Trophoblast cell (in vitro differentiated cells and primary cell): ENCODE results near the gene CNTN4.

Experiments used
- DNase-seq, 2 donors: peaks; one replicate each; pipeline ENCODE4 v3.0.0-alpha.2; 2016
- H2AFZ ChIP-seq: 2 replicates; pipeline ENCODE4 v1.6.1; 2013; ENCODE audit warnings: low read length, moderate library complexity, mild to moderate bottlenecking; ENCODE audit not compliant: insufficient read depth, poor library complexity
- H2AK5ac ChIP-seq: 2 replicates; pipeline ENCODE4 v1.6.1; 2013; ENCODE audit warnings: mild to moderate bottlenecking, low read length
- H2BK120ac ChIP-seq: 2 replicates; pipeline ENCODE4 v1.6.1; 2013; ENCODE audit warnings: low read length, mild to moderate bottlenecking, moderate library complexity; ENCODE audit not compliant: insufficient read depth, poor library complexity
- H2BK12ac ChIP-seq: 2 replicates; pipeline ENCODE4 v1.6.1; 2013; ENCODE audit warnings: mild to moderate bottlenecking, low read length, moderate library complexity
- H2BK5ac ChIP-seq: 2 replicates; pipeline ENCODE4 v1.6.1; 2013; ENCODE audit warnings: low read length, low read depth, moderate library complexity, mild to moderate bottlenecking; ENCODE audit not compliant: poor library complexity
- H3K14ac ChIP-seq: 2 replicates; pipeline ENCODE4 v1.6.1; 2013; ENCODE audit warnings: mild to moderate bottlenecking, low read length
- H3K18ac ChIP-seq: 2 replicates; pipeline ENCODE4 v1.6.1; 2013; ENCODE audit warnings: mild to moderate bottlenecking, low read length
- H3K23ac ChIP-seq: 2 replicates; pipeline ENCODE4 v1.6.1; 2013; ENCODE audit warnings: low read length
- H3K27ac ChIP-seq: 2 replicates; pipeline ENCODE4 v1.5.1; 2013; ENCODE audit warnings: low read depth, mild to moderate bottlenecking, inconsistent platforms, low read length, moderate library complexity
- H3K27me3 ChIP-seq: 2 replicates; pipeline ENCODE4 v1.6.1; 2013; ENCODE audit warnings: inconsistent platforms, mild to moderate bottlenecking, low read length, moderate library complexity; ENCODE audit not compliant: insufficient read depth
- H3K36me3 ChIP-seq, 2 experiments: 1 replicate in 1 of 2; 2 replicates in 1 of 2; pipeline ENCODE4 v1.6.1; 2013; ENCODE audit warnings: low read length in 2 of 2, mild to moderate bottlenecking in 2 of 2, moderate library complexity in 1 of 2; ENCODE audit not compliant: insufficient read depth in 2 of 2, control insufficient read depth in 1 of 2
- H3K4ac ChIP-seq: 2 replicates; pipeline ENCODE4 v1.6.1; 2013; ENCODE audit warnings: low read depth, mild to moderate bottlenecking, low read length, moderate library complexity
- H3K4me1 ChIP-seq, 2 experiments: 1 replicate in 1 of 2; 2 replicates in 1 of 2; pipeline ENCODE4 v1.6.1; 2013; ENCODE audit warnings: low read length in 2 of 2, mild to moderate bottlenecking in 2 of 2, moderate library complexity in 1 of 2; ENCODE audit not compliant: insufficient read depth in 2 of 2, control insufficient read depth in 1 of 2
- H3K4me2 ChIP-seq: 2 replicates; pipeline ENCODE4 v1.6.1; 2013; ENCODE audit warnings: inconsistent platforms, mild to moderate bottlenecking, low read length, moderate library complexity
- H3K4me3 ChIP-seq: 2 replicates; pipeline ENCODE4 v1.5.1; 2013; ENCODE audit warnings: mild to moderate bottlenecking, low read depth, low read length, inconsistent platforms
- H3K79me1 ChIP-seq: one replicate; pipeline ENCODE4 v1.6.1; 2013; ENCODE audit warnings: low read length
- H3K79me2 ChIP-seq: 2 replicates; pipeline ENCODE4 v1.6.1; 2013; ENCODE audit warnings: low read length, mild to moderate bottlenecking; ENCODE audit not compliant: control insufficient read depth, insufficient read depth, poor library complexity
- H3K9ac ChIP-seq: 2 replicates; pipeline ENCODE4 v1.6.1; 2013; ENCODE audit warnings: mild to moderate bottlenecking, low read length
- H3K9me3 ChIP-seq: 2 replicates; pipeline ENCODE4 v1.6.1; 2013; ENCODE audit warnings: low read depth, mild to moderate bottlenecking, control low read depth, inconsistent platforms, low read length; ENCODE audit not compliant: insufficient read depth
- H4K12ac ChIP-seq: 2 replicates; pipeline ENCODE4 v1.6.1; 2013; ENCODE audit warnings: low read depth, mild to moderate bottlenecking, low read length, moderate library complexity
- H4K8ac ChIP-seq: 2 replicates; pipeline ENCODE4 v1.6.1; 2013; ENCODE audit warnings: low read depth, mild to moderate bottlenecking, low read length, moderate library complexity
- H4K91ac ChIP-seq: one replicate; pipeline ENCODE4 v1.6.1; 2013; ENCODE audit warnings: low read depth, mild to moderate bottlenecking, low read length, moderate library complexity
- WGBS: extraction: QIAGEN DNeasy Blood & Tissue Kit; methylation state at CpG from one replicate; pipeline ENCODE4 v1.1.7; 2013; ENCODE audit warnings: missing lambda C conversion rate; ENCODE audit not compliant: insufficient read length, insufficient coverage; ENCODE audit errors: extremely low coverage; 5-methylcytosine and 5-hydroxymethylcytosine counted together

CNTN4 gene

DNA sequence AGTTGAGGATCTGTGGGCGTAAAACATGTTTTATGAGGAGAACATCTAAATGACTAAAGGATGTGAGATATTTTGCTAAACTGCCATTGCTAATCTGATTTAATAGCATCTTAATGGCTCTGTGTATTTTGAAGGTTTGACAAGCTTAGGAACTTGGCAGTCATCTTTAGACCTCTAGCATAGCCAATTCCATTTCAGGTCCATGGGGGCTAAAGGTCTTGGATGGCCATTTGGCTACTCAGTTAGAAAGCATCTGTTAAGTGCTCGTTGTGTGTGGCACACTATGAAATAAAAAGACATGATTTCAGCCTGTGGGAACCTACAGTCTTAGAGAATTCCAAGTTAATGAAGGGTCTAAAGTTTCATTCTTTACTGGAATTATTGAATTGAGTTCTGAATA lies 775.3 kb downstream of the CNTN4 start:
- H3K27ac ChIP-seq: no peak overlapping the region
- H3K4ac ChIP-seq: no peak overlapping the region
- H3K18ac ChIP-seq: no peak overlapping the region
- H4K12ac ChIP-seq: no peak overlapping the region
- no peak overlapping the region for H2BK120ac ChIP-seq
- no peak overlapping the region for H3K23ac ChIP-seq
- no peak overlapping the region for H2BK12ac ChIP-seq
- no peaks in the 10 kb centered on the region for H3K9me3 ChIP-seq
- H2AK5ac ChIP-seq: no peak overlapping the region
- no CpG with 5 or more reads among the region's 2 CpGs for WGBS
- DNase-seq: no peak
- H3K4me2 ChIP-seq: no peak overlapping the region
- H3K27me3 ChIP-seq: no peaks in the 10 kb centered on the region
- no peaks in the 10 kb centered on the region for H3K79me1 ChIP-seq
- no peak overlapping the region for H2BK5ac ChIP-seq
- no peaks in the 10 kb centered on the region for H3K36me3 ChIP-seq
- no peak overlapping the region for H3K14ac ChIP-seq
- no peak overlapping the region for H2AFZ ChIP-seq
- no peaks in the 10 kb centered on the region for H3K79me2 ChIP-seq
- H3K4me3 ChIP-seq: no peak overlapping the region
- no peak overlapping the region for H3K9ac ChIP-seq
- no peaks in the 10 kb centered on the region for H3K4me1 ChIP-seq
- H4K8ac ChIP-seq: no peak overlapping the region
- no peak overlapping the region for H4K91ac ChIP-seq

GRCh38 chr3:2875699-2876098 lies 777.0 kb downstream of the CNTN4 start:
- H2AK5ac ChIP-seq: no peak overlapping the region
- H3K4me1 ChIP-seq: no peaks in the 10 kb centered on the region
- no peaks in the 10 kb centered on the region for H3K79me1 ChIP-seq
- H4K91ac ChIP-seq: no peak overlapping the region
- no peak overlapping the region for H4K12ac ChIP-seq
- no peak overlapping the region for H3K4me3 ChIP-seq
- no peak overlapping the region for H2BK5ac ChIP-seq
- H3K79me2 ChIP-seq: no peaks in the 10 kb centered on the region
- H3K36me3 ChIP-seq: no peaks in the 10 kb centered on the region
- H3K4ac ChIP-seq: no peak overlapping the region
- H3K4me2 ChIP-seq: no peak overlapping the region
- no peak for DNase-seq
- H2BK12ac ChIP-seq: no peak overlapping the region
- H3K23ac ChIP-seq: no peak overlapping the region
- no peak overlapping the region for H3K14ac ChIP-seq
- no peak overlapping the region for H3K18ac ChIP-seq
- no peaks in the 10 kb centered on the region for H3K9me3 ChIP-seq
- no peak overlapping the region for H3K27ac ChIP-seq
- H2BK120ac ChIP-seq: no peak overlapping the region
- no CpG with 5 or more reads among the region's 3 CpGs for WGBS
- no peaks in the 10 kb centered on the region for H3K27me3 ChIP-seq
- H4K8ac ChIP-seq: no peak overlapping the region
- H2AFZ ChIP-seq: no peak overlapping the region
- no peak overlapping the region for H3K9ac ChIP-seq

DNA sequence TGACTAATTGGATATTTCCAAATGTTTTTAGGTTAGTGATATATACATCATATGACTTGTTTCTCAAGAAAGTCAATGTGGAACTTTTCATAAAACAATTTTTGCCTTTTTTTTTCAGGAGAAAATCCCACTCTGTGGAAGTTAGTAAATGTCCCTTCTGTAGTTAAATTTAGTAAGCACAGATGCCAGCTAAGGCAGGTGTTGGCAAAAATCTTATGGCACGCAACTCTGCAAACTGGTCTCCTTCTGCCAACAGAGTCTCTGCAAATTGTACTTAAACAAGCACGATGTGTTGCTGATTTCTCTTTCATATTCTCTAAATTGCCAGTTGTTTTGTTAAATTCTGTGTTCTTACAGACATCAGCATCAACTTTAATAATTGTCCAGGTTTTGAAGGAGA lies 777.7 kb downstream of the CNTN4 start:
- Histone ChIP-seq H3K23ac (no peak overlapping the region), H3K4me1 (no peaks in the 10 kb centered on the region)
- WGBS: no CpG with 5 or more reads among the region's 2 CpGs

DNA sequence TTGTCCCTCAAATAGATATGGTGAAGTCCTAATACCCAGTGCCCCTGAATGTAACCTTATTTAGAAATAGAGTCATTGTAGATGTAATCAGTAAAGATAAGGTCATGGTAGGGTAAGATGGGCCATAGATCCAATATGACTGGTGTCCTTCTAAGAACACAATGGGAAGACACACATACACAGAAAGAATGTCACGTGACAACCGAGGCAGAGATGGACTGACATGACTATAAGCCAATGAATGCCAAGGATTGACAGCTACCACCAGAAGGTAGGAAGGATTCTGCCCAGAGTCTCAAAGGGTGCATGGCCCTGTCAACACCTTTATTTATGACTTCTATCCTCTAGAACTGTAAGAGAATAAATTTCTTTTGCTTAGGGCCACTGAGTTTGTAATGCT lies 780.4 kb downstream of the CNTN4 start:
- no peak overlapping the region for H4K8ac ChIP-seq
- no peaks in the 10 kb centered on the region for H3K79me2 ChIP-seq
- H3K79me1 ChIP-seq: no peaks in the 10 kb centered on the region
- no peak overlapping the region for H3K4me2 ChIP-seq
- H3K4ac ChIP-seq: no peak overlapping the region
- H4K91ac ChIP-seq: no peak overlapping the region
- no peak overlapping the region for H2AK5ac ChIP-seq
- no peak for DNase-seq
- no peak overlapping the region for H3K14ac ChIP-seq
- no peak overlapping the region for H3K23ac ChIP-seq
- H3K9ac ChIP-seq: no peak overlapping the region
- H2BK120ac ChIP-seq: no peak overlapping the region
- H2AFZ ChIP-seq: no peak overlapping the region
- no peaks in the 10 kb centered on the region for H3K4me1 ChIP-seq
- no peaks in the 10 kb centered on the region for H3K36me3 ChIP-seq
- H3K27me3 ChIP-seq: no peaks in the 10 kb centered on the region
- H3K27ac ChIP-seq: no peak overlapping the region
- no peak overlapping the region for H2BK12ac ChIP-seq
- no peaks in the 10 kb centered on the region for H3K9me3 ChIP-seq
- no peak overlapping the region for H3K4me3 ChIP-seq
- no CpG with 5 or more reads among the region's 2 CpGs for WGBS
- H3K18ac ChIP-seq: no peak overlapping the region
- no peak overlapping the region for H2BK5ac ChIP-seq
- H4K12ac ChIP-seq: no peak overlapping the region

More for the DNA sequence above, 777.7 kb downstream of the CNTN4 start:
- Histone ChIP-seq H2BK5ac (no peak overlapping the region), H4K91ac (no peak overlapping the region), H2AFZ (no peak overlapping the region), H2AK5ac (no peak overlapping the region), H3K4ac (no peak overlapping the region), H3K27ac (no peak overlapping the region), H3K27me3 (no peaks in the 10 kb centered on the region), H3K4me3 (no peak overlapping the region), H3K79me2 (no peaks in the 10 kb centered on the region), H3K4me2 (no peak overlapping the region), H4K12ac (no peak overlapping the region), H3K9ac (no peak overlapping the region), H3K14ac (no peak overlapping the region), H4K8ac (no peak overlapping the region), H3K9me3 (no peaks in the 10 kb centered on the region), H3K18ac (no peak overlapping the region), H3K36me3 (no peaks in the 10 kb centered on the region), H2BK120ac (no peak overlapping the region), H3K79me1 (no peaks in the 10 kb centered on the region), H2BK12ac (no peak overlapping the region)
- DNase-seq: no peak
